ENCODE measurements around the gene RAB15. TPM values are rescaled to one million over a fixed set of nuclear protein-coding genes. Genes with fewer than 3 reads are reported as not detected.

RAB15 gene
- total RNA-seq, 1 experiment from 2014 or later: 3.3 TPM

GRCh38 chr14:64940336-64940910 is 31.7 kb downstream of the RAB15 start:
- H2AFZ ChIP-seq (ENCODE audit: low read depth, low read length, poor library complexity, severe bottlenecking): no peak overlapping the region
- no peak for DNase-seq (ENCODE audit: low read depth, low spot score)
- no peak overlapping the region for H3K4me2 ChIP-seq (ENCODE audit: low read length)
- H3K9ac ChIP-seq (ENCODE audit: low read length): no peak overlapping the region
- no peak for TF ChIP-seq SP1 (IDR thresholded peaks at IDR 0.05; ENCODE audit: low read depth)
- TF ChIP-seq ELF1 (IDR thresholded peaks at IDR 0.05; ENCODE audit: borderline replicate concordance, low read depth): no peak
- no peak for TF ChIP-seq EZH2phosphoT487 (IDR thresholded peaks at IDR 0.05; ENCODE audit: borderline replicate concordance)
- TF ChIP-seq TCF7L2 (IDR thresholded peaks at IDR 0.05; ENCODE audit: borderline replicate concordance, extremely low read depth, insufficient read depth, insufficient read length): no peak
- no peak for TF ChIP-seq EZH2 (IDR thresholded peaks at IDR 0.05)
- TF ChIP-seq ZNF274 (IDR thresholded peaks at IDR 0.05; ENCODE audit: low read depth, low read length): no peak
- TF ChIP-seq POLR2AphosphoS5 (IDR thresholded peaks at IDR 0.05; ENCODE audit: low read depth, low read length): no peak
- H4K20me1 ChIP-seq (ENCODE audit: insufficient read depth): no peaks in the 10 kb centered on the region
- no peak for ATAC-seq
- H3K79me2 ChIP-seq (ENCODE audit: insufficient read depth, low read length): no peaks in the 10 kb centered on the region; the same call in 1 of the 2 replicates
- POLR2A ChIA-PET: no interaction called here
- H3K27me3 ChIP-seq (ENCODE audit: insufficient read depth, low read length): no peaks in the 10 kb centered on the region
- RAD21 ChIA-PET (ENCODE audit: low non-redundant PET in 1 of 2, low total read pairs in 2 of 2, uncharacterized antibody in 2 of 2, unreplicated experiment in 2 of 2): no interaction called here
- no peaks in the 10 kb centered on the region for H3K36me3 ChIP-seq (ENCODE audit: control insufficient read depth in 1 of 2, insufficient read depth in 2 of 2, low read length in 2 of 2)
- H3K9me3 ChIP-seq (ENCODE audit: control insufficient read depth in 1 of 2, insufficient read depth in 1 of 2, low read depth in 1 of 2, low read length in 2 of 2): no peaks in the 10 kb centered on the region
- CTCF ChIA-PET: no interaction called here
- no peaks in the 10 kb centered on the region for H3K9me2 ChIP-seq (ENCODE audit: insufficient read depth)
- H3K27ac ChIP-seq (ENCODE audit: low read depth, low read length): no peak overlapping the region
- BruUV-seq (replicated peaks): no TSS peak
- intact Hi-C loops (cut with micrococcal nuclease): no loop called here
- H3K4me3 ChIP-seq (replicated peaks in 1 of 2; ENCODE audit: low read depth in 1 of 2, low read length in 2 of 2): no peak overlapping the region
- no peaks in the 10 kb centered on the region for H3K4me1 ChIP-seq (ENCODE audit: control insufficient read depth in 1 of 2, insufficient read depth in 2 of 2, low read length in 2 of 2)

DNA sequence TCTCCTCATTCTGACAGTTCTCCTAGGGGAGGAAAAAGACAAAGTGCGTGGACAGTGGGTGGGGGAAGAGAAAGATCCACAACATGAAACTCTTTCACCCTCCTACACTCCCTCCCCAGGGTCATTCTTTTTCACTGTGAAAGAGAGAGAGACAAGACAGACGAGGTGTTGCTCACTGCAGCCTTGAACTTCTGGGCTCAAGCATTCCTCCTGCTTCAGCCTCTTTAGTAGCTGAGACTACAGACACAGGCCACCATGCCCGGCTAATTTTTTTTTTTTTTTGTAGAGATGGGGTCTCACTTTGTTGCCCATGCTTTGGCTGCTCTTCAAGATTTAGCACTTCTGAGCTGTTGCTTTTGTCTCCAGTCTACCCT is 32.3 kb downstream of the RAB15 start:
- H3K79me2 ChIP-seq (ENCODE audit: insufficient read depth, low read length): no peaks in the 10 kb centered on the region; the same call in 1 of the 2 replicates
- no peak overlapping the region for H3K4me3 ChIP-seq (replicated peaks in 1 of 2; ENCODE audit: low read depth in 1 of 2, low read length in 2 of 2)
- CTCF ChIA-PET: no interaction called here
- H2AFZ ChIP-seq (ENCODE audit: low read depth, low read length, poor library complexity, severe bottlenecking): no peak overlapping the region
- TF ChIP-seq CEBPB (IDR thresholded peaks at IDR 0.05; ENCODE audit: low read depth): no peak
- TF ChIP-seq, protein P1, sequence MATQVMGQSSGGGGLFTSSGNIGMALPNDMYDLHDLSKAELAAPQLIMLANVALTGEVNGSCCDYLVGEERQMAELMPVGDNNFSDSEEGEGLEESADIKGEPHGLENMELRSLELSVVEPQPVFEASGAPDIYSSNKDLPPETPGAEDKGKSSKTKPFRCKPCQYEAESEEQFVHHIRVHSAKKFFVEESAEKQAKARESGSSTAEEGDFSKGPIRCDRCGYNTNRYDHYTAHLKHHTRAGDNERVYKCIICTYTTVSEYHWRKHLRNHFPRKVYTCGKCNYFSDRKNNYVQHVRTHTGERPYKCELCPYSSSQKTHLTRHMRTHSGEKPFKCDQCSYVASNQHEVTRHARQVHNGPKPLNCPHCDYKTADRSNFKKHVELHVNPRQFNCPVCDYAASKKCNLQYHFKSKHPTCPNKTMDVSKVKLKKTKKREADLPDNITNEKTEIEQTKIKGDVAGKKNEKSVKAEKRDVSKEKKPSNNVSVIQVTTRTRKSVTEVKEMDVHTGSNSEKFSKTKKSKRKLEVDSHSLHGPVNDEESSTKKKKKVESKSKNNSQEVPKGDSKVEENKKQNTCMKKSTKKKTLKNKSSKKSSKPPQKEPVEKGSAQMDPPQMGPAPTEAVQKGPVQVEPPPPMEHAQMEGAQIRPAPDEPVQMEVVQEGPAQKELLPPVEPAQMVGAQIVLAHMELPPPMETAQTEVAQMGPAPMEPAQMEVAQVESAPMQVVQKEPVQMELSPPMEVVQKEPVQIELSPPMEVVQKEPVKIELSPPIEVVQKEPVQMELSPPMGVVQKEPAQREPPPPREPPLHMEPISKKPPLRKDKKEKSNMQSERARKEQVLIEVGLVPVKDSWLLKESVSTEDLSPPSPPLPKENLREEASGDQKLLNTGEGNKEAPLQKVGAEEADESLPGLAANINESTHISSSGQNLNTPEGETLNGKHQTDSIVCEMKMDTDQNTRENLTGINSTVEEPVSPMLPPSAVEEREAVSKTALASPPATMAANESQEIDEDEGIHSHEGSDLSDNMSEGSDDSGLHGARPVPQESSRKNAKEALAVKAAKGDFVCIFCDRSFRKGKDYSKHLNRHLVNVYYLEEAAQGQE (IDR thresholded peaks at IDR 0.05; ENCODE audit: low read depth): no peak
- no peak for TF ChIP-seq EZH2 (IDR thresholded peaks at IDR 0.05)
- no peak for TF ChIP-seq ELF1 (IDR thresholded peaks at IDR 0.05; ENCODE audit: borderline replicate concordance, low read depth)
- TF ChIP-seq ZNF274 (IDR thresholded peaks at IDR 0.05; ENCODE audit: low read depth, low read length): no peak
- no peak for TF ChIP-seq EGR1 (IDR thresholded peaks at IDR 0.05; ENCODE audit: low read depth)
- no peak for TF ChIP-seq TCF7L2 (IDR thresholded peaks at IDR 0.05; ENCODE audit: borderline replicate concordance, extremely low read depth, insufficient read depth, insufficient read length)
- H3K4me1 ChIP-seq (ENCODE audit: control insufficient read depth in 1 of 2, insufficient read depth in 2 of 2, low read length in 2 of 2): no peaks in the 10 kb centered on the region
- no peaks in the 10 kb centered on the region for H3K9me2 ChIP-seq (ENCODE audit: insufficient read depth)
- ATAC-seq (no peak), DNase-seq (ENCODE audit: low read depth, low spot score) (no peak)
- no peak overlapping the region for H3K27ac ChIP-seq (ENCODE audit: low read depth, low read length)
- no peaks in the 10 kb centered on the region for H3K27me3 ChIP-seq (ENCODE audit: insufficient read depth, low read length)
- H3K36me3 ChIP-seq (ENCODE audit: control insufficient read depth in 1 of 2, insufficient read depth in 2 of 2, low read length in 2 of 2): no peaks in the 10 kb centered on the region
- RAD21 ChIA-PET (ENCODE audit: low non-redundant PET in 1 of 2, low total read pairs in 2 of 2, uncharacterized antibody in 2 of 2, unreplicated experiment in 2 of 2): no interaction called here
- no peaks in the 10 kb centered on the region for H4K20me1 ChIP-seq (ENCODE audit: insufficient read depth)
- H3K4me2 ChIP-seq (ENCODE audit: low read length): no peak overlapping the region
- no TSS peak for BruUV-seq (replicated peaks)
- POLR2A ChIA-PET: no interaction called here
- no peak overlapping the region for H3K9ac ChIP-seq (ENCODE audit: low read length)
- intact Hi-C loops (cut with micrococcal nuclease): no loop called here
- H3K9me3 ChIP-seq (ENCODE audit: control insufficient read depth in 1 of 2, insufficient read depth in 1 of 2, low read depth in 1 of 2, low read length in 2 of 2): no peaks in the 10 kb centered on the region
